GM19372 (cell line): ENCODE data around the gene ZBTB14.
A peak's percentile ranks its signal among the peaks of the same experiment; 100 is the strongest.

ENCODE experiments used
- ATAC-seq: cut with Tn5 transposase; IDR thresholded peaks from one replicate; pipeline ENCODE4 v1.9.1; 2021; ENCODE audit warnings: mild to moderate bottlenecking, low read depth, moderate library complexity; ENCODE audit not compliant: unreplicated experiment

ZBTB14 gene, protein sequence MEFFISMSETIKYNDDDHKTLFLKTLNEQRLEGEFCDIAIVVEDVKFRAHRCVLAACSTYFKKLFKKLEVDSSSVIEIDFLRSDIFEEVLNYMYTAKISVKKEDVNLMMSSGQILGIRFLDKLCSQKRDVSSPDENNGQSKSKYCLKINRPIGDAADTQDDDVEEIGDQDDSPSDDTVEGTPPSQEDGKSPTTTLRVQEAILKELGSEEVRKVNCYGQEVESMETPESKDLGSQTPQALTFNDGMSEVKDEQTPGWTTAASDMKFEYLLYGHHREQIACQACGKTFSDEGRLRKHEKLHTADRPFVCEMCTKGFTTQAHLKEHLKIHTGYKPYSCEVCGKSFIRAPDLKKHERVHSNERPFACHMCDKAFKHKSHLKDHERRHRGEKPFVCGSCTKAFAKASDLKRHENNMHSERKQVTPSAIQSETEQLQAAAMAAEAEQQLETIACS

DNA sequence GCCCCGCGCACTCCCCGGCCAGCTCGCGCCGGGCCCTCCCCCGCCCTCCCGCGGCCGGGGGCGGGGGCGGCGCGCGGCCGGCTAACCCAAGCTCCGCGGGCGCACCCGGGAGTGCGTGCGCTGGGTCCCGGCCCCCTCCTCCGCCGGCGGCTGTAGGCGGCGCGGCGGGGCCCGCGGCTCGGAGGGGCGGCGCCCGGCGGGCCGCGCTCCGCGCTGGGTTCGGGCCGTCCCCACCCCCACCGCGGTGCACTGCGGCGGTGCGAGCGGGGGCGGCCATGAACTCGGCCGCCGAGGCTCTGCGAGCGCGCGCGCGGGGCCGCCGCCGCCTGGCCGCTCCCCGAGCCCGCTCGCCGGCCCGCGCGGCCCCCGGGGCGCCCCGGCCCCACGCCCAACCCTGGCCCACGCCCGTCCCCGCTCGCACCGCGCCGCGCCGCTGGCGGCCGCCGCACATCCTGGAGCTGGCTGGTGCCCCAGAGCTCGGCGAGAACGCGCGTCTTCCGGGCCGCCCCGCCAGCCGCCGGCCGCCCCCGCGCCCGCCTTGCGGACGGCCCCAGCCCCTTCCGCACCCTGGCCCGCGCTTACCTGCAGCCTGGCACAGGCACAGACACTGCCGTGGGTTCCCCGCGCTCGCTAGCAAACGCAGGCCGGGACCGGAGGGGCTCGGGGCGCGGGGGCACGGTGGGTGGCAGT lies at the start of gene ZBTB14:
ZBTB14 (minus strand) TSS at position 496 of the 690 bp plus-strand sequence. CDS start 2,480 bp downstream, outside the sequence.
- peak; percentile 33 for ATAC-seq

- ATAC-seq: no peak
Measured at GRCh38 chr18:5339202-5339834, 43.8 kb upstream of the ZBTB14 start.

DNA sequence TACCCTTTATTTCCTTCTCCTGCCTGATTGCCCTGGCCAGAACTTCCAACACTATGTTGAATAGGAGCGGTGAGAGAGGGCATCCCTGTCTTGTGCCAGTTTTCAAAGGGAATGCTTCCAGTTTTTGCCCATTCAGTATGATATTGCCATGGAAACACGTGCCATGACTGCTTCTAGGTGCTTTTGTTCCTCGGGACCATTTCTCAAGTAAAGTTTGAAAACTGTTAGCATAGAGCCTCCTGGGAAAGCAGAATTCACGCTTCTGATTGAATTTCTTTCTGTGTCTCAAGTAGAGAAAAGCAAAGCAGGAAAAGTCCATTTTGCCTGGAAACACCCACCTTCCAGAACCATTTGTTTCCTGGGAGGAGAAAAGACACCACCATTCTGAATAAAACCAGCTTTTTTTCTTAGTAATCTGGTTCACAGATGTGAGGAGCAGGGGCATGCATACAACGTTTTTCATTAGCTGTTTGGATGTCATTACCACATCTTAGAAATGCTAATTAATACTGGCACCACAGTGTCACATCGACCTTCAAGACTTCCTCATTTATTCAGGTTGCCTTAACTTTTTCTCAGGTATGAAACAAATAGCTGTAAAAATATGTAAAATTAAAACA lies 39.0 kb upstream of the ZBTB14 start:
- no peak for ATAC-seq

DNA sequence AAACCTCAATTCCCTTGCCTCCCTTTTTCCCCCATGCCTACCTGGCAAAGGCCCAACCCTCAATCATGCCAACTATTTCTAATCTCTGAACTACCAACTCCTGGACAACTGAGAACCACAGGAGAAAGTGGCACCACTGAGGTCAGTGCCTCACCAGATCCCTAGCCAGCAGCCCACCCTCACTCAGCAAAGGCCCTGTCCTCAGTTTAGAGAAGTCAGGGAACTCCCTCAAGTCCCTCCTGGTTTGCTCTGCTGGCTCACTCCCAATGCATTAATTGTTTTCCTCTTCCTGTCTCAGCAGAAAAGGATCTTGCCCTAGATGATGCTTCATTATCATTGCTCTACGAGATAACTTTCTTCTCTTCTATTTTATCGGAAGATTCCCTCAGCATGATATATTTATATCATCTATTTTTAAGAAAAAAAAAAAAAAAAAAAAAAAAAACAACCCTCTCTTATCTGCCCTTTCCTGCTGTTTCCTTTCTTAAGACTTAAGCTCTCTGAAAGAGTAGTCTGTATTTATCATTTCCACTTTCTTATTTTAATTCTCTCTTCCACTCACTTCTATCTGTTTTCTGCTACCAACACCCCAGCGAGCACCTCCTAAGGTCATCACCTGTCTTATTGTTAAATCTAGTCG lies 22.7 kb upstream of the ZBTB14 start:
- ATAC-seq: no peak

DNA sequence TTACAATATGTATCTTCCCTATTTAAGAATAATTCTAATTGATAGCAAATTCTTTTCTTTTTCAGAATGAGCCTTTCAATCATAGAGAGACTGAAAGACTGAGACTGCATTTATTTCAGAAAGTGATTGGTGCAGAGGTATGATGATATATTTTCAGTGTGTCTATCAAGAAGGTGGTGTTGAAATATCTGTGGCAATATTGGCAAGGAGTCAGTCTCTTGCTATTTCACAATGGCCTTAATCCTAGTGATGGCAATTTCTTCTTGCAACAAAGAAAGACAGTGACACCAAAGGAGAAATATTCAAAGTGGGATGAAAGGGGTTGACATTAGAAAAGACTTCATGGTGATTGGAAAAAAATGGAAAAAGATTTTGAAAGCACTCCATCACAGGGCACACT lies 21.7 kb upstream of the ZBTB14 start:
- no peak for ATAC-seq

DNA sequence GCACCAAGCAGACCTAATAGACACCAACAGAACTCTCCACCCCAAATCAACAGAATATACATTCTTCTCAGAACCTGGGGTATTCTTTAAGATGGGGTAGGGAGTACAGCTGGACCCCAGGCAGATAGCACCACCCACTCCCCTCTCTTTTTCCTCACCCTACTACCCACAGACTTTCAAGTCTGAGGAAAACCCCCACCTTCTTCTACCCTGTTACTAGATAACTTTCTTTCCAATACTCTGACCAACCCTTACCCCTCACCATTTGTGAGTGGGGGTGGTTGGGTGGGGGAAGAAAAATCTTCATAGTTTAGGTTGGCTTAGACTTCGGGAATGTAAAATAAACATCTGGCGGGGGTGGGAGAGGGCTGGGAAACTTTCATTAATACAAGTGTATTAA lies 20.3 kb upstream of the ZBTB14 start:
- no peak for ATAC-seq

- ATAC-seq: no peak
Measured at GRCh38 chr18:5311301-5311989, 15.9 kb upstream of the ZBTB14 start.

- ATAC-seq: peak; percentile 91
Measured at GRCh38 chr18:5309888-5310470, 14.5 kb upstream of the ZBTB14 start.

GRCh38 chr18:5305835-5306234 lies 10.3 kb upstream of the ZBTB14 start:
- ATAC-seq: no peak

- ATAC-seq: no peak
Measured at GRCh38 chr18:5304232-5304631, 8.7 kb upstream of the ZBTB14 start.

GRCh38 chr18:5303636-5304035 lies 8.1 kb upstream of the ZBTB14 start:
- no peak for ATAC-seq

GRCh38 chr18:5302606-5303005 lies 7.1 kb upstream of the ZBTB14 start:
- no peak for ATAC-seq

GRCh38 chr18:5300476-5301010 lies 5.0 kb upstream of the ZBTB14 start:
- no peak for ATAC-seq

GRCh38 chr18:5298156-5298852 lies 2.8 kb upstream of the ZBTB14 start:
- no peak for ATAC-seq

DNA sequence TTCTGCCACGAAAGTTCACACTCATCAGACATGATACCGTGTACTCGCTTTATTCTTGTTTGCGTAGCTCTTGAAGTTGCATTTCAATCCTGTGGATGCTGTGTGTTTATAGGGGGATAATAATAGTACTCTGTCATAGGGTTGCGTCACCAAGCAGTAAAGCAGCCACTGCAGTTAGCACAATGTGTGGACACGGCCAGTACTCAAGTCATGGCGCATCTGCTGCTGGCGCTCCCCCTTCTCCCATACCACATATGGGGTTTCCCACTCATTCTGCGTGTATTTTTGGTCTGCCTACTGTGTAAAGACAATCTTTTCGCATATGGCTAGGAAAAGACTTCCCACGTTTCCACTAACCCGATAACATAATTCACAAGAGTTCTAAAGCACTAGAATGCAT lies 2.1 kb upstream of the ZBTB14 start:
- no peak for ATAC-seq

DNA sequence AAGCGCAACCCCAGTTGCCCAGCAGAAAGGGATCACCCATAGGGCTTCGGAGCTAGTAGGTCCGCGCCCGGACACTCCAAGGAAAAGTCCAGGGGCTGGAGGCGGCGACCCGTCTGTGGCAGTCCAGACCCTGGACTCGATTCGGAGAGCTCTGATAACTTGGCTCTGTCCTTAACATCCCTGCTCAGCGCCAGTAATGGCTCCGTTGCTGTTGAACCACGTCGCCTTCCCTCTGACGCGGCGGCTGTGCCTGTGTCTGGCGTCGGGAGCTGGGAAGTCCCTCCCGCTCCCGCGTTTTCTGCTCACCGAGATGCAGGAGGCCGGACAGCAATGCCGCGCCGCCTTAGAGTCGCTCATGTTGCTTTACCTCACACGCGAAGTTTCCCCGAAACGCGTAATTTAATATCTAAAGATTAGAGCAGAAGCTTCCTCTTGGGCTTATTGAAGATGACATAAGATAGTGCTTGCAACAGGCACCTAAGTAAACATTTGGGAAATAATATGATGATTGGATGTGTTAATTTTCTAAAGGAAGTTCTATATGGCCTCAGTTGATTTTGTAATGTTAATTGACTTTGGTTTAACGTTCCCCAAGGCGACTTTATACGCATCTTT lies 1.3 kb upstream of the ZBTB14 start:
- ATAC-seq: peak; percentile 9

- peak; percentile 50 for ATAC-seq
Measured at GRCh38 chr18:5295981-5296705, 617 bp upstream of the ZBTB14 start.
